Muscle of back (tissue), 11 donors: Measurements from ENCODE around the gene CCDC9B. TPM values are rescaled to one million over a fixed set of nuclear protein-coding genes. Genes with fewer than 3 reads are reported as not detected.

Experiments used
- DNase-seq, 3 donors: peaks; one replicate each; pipeline versions ENCODE4 v3.0.0 to v3.0.0-alpha.2; 2013
- polyA plus RNA-seq, 10 donors: library from polyadenylated mRNA; unstranded; fragments of 120-200 nt; gene quantifications; one replicate each; pipeline ENCODE4 v1.2.1, GENCODE V29; 2013; ENCODE audit not compliant: insufficient read length in 10 of 10

CCDC9B gene
- polyA plus RNA-seq, 10 donors: 6.2 to 18.6 (median 13.0) TPM

GRCh38 chr15:40312370-40313158, 28.2 kb downstream of the CCDC9B start:
- no peak for DNase-seq

GRCh38 chr15:40310993-40311392, 29.7 kb downstream of the CCDC9B start:
- no peak for DNase-seq

- peak in 1 of 3 donors; percentile 65 for DNase-seq
Observed at GRCh38 chr15:40310001-40310959, 30.5 kb downstream of the CCDC9B start.

GRCh38 chr15:40309344-40309862, 31.3 kb downstream of the CCDC9B start:
- DNase-seq: no peak

DNA sequence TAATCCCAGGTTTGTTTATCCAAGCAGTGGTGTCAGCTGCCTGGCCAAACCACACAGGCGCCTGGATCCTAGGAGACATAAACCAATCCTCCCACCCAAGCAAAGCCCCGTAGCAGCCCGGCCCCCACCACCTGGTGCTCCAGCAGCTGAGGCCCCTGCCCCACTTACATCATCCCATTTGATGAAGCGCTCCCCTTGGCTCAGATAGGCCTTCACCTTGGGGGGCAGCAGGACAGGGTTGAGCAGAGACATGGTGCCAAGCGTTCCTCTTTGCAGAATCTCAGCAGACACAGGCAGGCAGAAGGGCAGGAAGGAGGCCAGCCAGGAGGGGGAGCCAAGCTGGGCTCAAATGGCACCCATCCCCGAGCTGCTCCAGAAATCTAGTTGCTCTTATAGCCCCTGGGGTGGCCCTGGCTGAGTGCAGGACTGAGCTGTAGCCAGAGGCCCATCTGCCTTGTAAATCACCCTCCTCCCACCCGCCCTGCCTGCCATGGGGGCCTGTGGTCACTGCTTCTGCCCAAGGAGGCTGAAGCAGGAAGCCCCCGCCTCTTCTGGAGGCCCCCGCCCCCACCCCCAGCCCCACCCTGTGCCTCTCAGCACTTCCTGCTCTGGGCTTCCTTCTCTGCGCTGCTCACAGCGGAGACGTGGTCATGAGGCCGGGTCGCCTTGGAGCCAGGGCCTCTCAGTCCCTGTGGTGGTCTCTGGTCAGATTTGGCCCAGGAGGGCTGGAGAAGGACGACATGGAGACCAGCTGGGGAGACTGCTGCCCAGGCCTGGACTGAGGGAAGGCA, 33.1 kb downstream of the CCDC9B start, which contains the start of gene PLCB2:
Gene PLCB2, minus strand, starts transcription at position 515 of the 791 bp plus-strand sequence. Its CDS starts 263 bp downstream, at position 252.
- DNase-seq: peak in 1 of 3 donors; percentile 52

GRCh38 chr15:40306908-40307307, 33.8 kb downstream of the CCDC9B start:
- no peak for DNase-seq

DNA sequence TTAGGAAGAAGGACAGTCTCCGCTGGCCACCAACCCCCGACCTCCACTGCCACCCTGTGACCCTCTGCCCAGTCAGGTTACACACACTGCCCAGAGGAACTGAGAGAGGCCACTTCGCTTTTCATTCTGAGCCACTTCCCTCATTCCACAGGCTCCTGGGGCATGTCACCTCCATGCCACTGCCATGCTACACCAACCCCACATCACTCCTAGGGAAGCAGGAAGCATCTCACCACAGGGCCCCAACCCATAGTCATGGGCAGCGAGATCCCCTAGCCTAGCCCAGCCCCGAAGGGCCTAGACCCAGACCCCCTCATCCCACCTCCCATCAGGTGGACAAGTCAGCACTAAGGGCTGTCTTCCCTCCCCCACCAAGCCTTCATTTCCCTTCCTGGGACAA, 34.4 kb downstream of the CCDC9B start:
- no peak for DNase-seq

GRCh38 chr15:40305281-40305680, 35.5 kb downstream of the CCDC9B start:
- DNase-seq: no peak

DNA sequence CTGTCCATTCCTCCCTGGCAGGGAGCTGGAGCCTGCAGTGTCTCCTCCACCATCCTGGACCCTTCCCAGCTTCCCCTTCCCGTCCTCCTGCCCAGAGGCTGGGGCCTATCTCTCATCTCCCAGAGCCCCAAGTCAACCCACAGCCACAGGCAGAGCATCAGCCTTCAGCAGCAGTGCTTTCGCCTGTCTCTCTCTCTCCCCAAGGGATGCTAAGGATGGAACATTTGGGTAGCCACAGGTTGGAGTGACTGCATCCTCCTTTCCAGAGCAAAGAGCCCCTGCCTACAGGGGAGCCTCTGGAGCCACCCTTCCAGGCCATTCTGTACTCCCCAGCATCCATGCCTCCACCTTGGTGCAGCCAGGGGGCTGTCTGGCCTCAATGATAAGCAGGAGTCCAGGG, 37.2 kb downstream of the CCDC9B start:
- no peak for DNase-seq

GRCh38 chr15:40302981-40303380, 37.8 kb downstream of the CCDC9B start:
- DNase-seq: no peak

DNA sequence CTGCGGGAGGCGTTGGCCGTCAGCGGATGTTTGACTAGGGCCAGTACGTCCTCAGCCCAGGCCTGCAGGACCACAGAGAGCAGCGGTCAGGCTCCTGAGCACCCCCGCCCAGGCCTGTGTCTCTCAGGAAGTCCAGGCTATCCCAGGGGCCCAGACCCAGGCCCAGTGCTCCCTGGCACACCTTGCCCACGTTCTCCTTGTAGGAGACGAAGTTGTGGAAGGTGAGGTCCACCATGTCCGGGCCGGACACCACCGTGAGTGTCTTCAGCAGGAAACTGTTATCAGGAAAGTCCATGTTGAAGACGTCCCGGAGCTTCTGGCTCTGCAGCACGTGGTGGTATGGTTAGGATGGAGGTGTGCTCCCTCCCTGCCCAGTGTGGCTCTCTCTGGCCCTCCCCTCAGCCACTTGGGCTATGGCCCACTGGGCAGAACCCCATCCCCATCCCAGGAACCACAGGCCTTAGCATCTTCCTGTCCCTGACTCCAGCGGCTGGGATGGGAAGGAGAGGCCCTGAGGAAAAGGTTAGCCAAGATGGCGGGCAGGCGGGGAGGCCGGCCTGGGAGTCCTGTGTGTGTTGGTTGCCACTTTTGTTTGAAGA, 38.4 kb downstream of the CCDC9B start:
- DNase-seq: no peak

DNA sequence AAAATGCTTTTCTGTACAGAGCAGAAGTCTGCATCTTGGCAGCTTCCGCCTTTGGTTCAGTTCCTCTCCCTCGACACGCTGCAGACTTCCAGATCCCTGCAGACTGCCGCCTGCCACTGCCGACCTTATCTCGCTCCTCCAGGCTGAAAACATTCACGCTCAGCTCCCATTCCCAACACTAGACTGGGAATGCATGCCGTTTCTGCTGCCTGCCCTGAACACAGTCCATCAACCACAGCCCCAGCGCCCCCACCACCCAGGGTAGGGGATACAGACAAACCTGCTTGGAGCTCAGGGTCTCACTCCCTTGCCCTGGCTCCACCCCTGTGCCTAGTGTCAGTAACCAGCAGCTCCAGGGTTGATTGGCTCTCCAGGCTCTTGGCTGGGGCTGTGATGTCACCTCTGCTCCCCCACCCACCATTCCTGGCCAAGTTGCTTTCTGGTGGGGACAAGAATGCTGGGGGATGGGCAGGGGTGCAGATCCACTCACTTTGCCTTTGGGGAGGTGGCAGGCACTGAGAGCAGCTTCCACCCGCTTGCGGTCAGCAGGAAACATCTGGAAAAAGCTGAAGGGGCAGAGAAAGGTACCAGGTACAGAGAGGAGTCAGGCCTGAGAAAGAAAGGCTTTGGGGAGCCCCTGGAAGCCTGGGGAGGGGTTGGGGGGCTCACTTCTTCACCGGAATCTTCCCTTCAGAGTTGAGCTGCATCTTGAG, 39.1 kb downstream of the CCDC9B start:
- DNase-seq: no peak

GRCh38 chr15:40300771-40301170, 40.0 kb downstream of the CCDC9B start:
- DNase-seq: no peak

DNA sequence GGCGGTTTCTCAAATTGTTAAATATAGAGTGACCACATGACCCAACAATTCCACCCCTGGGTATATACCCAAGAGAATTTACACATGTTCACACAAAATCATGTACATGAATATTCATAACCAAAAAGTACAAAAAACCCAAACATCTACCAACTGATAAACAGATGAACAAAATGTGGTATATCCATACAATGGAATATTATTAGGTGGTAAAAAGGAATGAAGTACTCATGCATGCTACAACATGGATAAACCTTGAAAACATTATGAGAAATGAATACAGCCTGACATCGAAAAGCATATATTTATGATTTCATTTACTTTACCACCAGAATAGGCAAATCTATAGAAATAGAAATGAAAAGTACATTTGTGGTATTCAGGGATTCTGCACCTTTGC, 40.4 kb downstream of the CCDC9B start:
- DNase-seq: no peak

DNA sequence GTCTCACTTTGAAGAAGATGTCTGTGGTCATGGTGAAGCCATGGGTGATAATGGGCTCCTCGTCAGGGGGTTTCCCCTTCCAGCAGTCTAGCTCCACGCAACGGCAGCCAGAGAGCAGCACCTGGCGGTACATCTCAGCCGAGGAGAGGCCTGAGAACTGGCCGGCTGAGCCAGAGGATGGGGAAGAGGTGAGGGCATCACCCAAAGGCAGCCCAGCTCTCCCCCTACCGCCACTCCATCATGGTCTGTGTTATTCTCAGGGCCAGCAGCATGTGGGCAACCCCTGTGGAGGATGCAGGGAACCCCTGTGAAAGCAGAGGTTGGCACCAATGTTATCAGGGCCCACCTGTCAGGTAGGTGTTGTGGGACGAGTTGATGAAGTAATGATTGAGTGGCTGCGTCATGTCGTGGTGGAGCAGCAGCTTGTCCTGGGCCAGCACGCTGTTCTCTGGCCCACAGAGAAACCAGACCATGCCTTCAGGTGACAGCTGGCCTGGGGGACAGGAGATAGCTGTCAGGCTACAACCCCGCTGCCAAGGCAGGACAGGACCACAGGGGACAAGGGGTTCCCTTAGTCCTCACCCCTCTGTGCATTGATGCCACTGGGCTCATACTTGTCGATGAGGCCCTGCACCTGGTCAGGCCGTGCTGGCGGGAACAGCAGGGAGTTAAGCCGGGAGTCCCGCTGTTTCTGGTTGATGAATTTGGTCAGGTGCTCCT, 42.4 kb downstream of the CCDC9B start:
- no peak for DNase-seq

GRCh38 chr15:40297356-40297755, 43.4 kb downstream of the CCDC9B start:
- DNase-seq: no peak

DNA sequence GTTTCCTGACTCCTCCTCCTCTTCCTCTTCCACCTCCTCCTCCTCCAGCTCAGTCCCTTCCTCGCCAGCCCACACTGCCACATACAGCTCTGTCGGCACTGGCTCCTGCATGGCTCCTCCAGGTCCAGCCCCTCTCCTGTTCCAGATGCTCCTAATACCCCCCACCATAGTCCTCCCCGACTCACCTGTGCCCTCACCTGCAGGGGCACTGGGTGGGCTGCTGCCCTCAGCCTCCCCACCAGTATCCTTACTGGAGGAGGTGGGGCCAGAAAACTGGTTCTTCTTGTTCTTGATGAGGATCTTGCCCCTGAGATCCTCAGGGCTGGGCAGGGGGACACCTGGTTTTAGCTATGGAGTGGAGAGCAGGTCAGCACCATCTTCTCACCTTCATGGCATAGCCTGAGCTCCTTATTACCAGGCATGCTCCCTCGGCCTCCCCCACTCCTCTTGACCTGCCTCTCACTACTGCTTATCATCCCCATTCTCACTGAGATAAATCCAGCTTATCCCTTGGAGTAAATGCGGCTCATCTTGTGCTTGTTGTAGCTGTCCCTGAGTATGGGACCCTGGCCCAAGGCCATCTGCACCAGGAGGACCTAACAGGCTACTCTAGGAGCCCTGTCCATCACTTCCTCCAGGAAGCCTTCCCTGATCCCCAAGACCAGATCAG, 44.0 kb downstream of the CCDC9B start:
- DNase-seq: no peak

DNA sequence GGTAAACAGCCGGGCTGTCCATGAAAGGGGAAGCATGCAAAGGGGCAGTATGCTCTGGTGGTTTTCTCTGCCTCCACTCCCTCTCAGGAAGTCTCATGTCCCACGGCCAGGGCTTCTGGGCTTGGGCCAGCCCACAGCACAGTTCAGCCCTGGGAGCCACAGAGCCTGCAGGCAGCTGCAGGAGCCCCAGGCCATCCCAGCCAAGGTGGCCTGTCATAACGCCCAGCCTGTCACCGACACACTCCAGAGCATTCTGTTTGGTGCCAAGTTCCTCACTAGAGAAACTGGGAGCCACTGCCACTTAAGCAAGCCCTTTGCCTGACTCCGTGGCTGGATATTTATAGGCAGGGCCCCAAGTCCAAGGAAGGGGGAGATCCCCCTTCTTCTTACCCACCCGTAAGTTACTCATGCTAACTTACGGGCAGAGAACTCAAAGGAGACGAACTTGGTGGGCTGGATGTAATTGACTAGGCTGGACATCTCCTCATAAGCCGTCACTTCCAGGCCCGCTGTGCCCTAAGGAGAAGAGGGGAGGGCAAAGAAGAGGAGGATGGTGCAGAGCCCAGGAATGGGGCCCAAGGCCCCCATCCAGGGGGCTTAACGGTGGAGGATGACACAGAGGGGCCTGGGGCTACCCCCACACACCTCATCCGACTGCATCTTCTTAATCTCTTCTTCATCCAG, 44.7 kb downstream of the CCDC9B start:
- peak in 1 of 3 donors; percentile 39 for DNase-seq

DNA sequence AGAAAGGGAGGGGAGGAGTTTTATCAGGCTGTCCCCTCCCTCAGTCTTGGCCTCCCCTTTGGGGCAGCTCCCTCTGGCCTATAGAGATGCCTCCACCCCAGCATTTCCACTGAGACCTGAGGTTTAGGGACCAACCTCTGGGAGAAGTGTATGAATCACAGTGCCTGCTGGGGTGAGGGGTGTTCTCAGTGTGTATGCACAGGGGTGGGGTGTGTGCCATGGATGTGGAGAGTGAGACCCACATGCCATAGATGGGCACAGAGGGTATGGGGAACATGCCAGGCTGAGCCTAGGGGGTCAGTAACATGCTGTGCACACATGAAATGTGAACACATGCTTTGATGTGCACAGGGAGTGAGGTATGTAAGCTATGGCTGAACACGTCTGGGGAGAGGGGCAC, 45.4 kb downstream of the CCDC9B start:
- no peak for DNase-seq
